Endothelial cell of umbilical vein (primary cell): ENCODE data around the gene SLC17A9. TPM values are rescaled to one million over a fixed set of nuclear protein-coding genes. Genes with fewer than 3 reads are reported as not detected.

Source experiments
- BruUV-seq: library from RNA; stranded (reverse); fragments of 400-500 nt; replicated peaks from 2 replicates; lab custom pipeline; 2021; lab: Mats Ljungman, UMichigan
- CTCF ChIA-PET: fragments of 300-600, 350-600 bp; sonication (Branson Sonifier 250); formaldehyde crosslinking; loops from one replicate; lab custom pipeline; 2021; ENCODE audit warnings: antibody characterized with exemption, inconsistent platforms; lab: Charles Lee
- POLR2A ChIA-PET: fragments of 300-600, 350-600 bp; sonication (Branson Sonifier 250); formaldehyde crosslinking; loops from one replicate; lab custom pipeline; 2021; ENCODE audit warnings: antibody characterized with exemption, inconsistent platforms; lab: Charles Lee
- DNase-seq: peaks from one replicate; pipeline ENCODE4 v3.0.0-alpha.2; 2011; ENCODE audit warnings: low read depth, low spot score
- FAIRE-seq: peaks from 2 replicates; lab custom pipeline; 2011; peaks lifted over from hg19 to GRCh38; lab: Jason Lieb, UNC
- H2AFZ ChIP-seq: 2 replicates; pipeline ENCODE4 v1.6.0; 2012; ENCODE audit warnings: low read depth, low read length, control low read depth, inconsistent platforms
- H3K27ac ChIP-seq: 2 replicates; pipeline ENCODE4 v1.5.1; 2011; ENCODE audit warnings: low read depth, mild to moderate bottlenecking, control low read depth, low read length, moderate library complexity; ENCODE audit not compliant: insufficient read depth
- H3K27me3 ChIP-seq, 2 experiments: 2 replicates each; pipeline versions ENCODE4 v1.6.0 to v1.6.1; 2011; ENCODE audit warnings: low read length in 2 of 2, mixed read lengths in 1 of 2; ENCODE audit not compliant: control insufficient read depth in 2 of 2, insufficient read depth in 2 of 2
- H3K36me3 ChIP-seq, 2 experiments: 2 replicates in 1 of 2; 3 replicates in 1 of 2; pipeline ENCODE4 v1.5.1; 2011; ENCODE audit warnings: low read length in 2 of 2, mild to moderate bottlenecking in 1 of 2, moderate library complexity in 1 of 2; ENCODE audit not compliant: control insufficient read depth in 2 of 2, insufficient read depth in 2 of 2; ENCODE audit errors: extremely low read depth in 1 of 2
- H3K4me1 ChIP-seq: 3 replicates; pipeline ENCODE4 v1.5.1; 2011; ENCODE audit warnings: mild to moderate bottlenecking, low read length; ENCODE audit not compliant: control insufficient read depth, insufficient read depth; ENCODE audit errors: extremely low read depth
- H3K4me2 ChIP-seq: 2 replicates; pipeline ENCODE4 v1.6.1; 2011; ENCODE audit warnings: low read length, control low read depth, mixed read lengths; ENCODE audit not compliant: insufficient read depth
- H3K4me3 ChIP-seq, 3 experiments: fragments of 200-600 bp in 1 of 3; sonication (generic), shearing (Covaris generic) in 1 of 3; replicated peaks in 1 of 3; 2 replicates each; pipeline ENCODE4 v1.5.1; 2011 to 2016; ENCODE audit warnings: control low read depth in 3 of 3, low read length in 3 of 3, mild to moderate bottlenecking in 2 of 3, inconsistent platforms in 1 of 3, low read depth in 1 of 3, moderate library complexity in 1 of 3; ENCODE audit not compliant: insufficient read depth in 1 of 3
- H3K79me2 ChIP-seq: 2 replicates; pipeline ENCODE4 v1.6.0; 2012; ENCODE audit warnings: low read length, inconsistent platforms; ENCODE audit not compliant: control insufficient read depth, insufficient read depth
- H3K9ac ChIP-seq: replicated peaks from 2 replicates; pipeline ENCODE3; 2011; ENCODE audit warnings: low read length, control low read depth; ENCODE audit not compliant: insufficient read depth; ENCODE audit errors: extremely low read depth
- H3K9me1 ChIP-seq: replicated peaks from 3 replicates; pipeline ENCODE4 v1.6.0; 2011; ENCODE audit warnings: mild to moderate bottlenecking, low read length; ENCODE audit not compliant: control insufficient read depth, insufficient read depth; ENCODE audit errors: extremely low read depth
- H3K9me3 ChIP-seq: replicated peaks from 2 replicates; pipeline ENCODE4 v1.5.1; 2012; ENCODE audit warnings: low read length, inconsistent platforms; ENCODE audit not compliant: control insufficient read depth, insufficient read depth
- H4K20me1 ChIP-seq: replicated peaks from 2 replicates; pipeline ENCODE3; 2011; ENCODE audit warnings: mild to moderate bottlenecking, low read length; ENCODE audit not compliant: control insufficient read depth, insufficient read depth; ENCODE audit errors: extremely low read depth
- CTCF ChIP-seq, 2 donors: IDR thresholded peaks; 1 replicate in 1 of 2; 2 replicates in 1 of 2; pipeline ENCODE4 v1.5.1; 2011; ENCODE audit warnings: low read length in 2 of 2, mild to moderate bottlenecking in 2 of 2, moderate library complexity in 2 of 2, control low read depth in 1 of 2, inconsistent platforms in 1 of 2, low read depth in 1 of 2; ENCODE audit not compliant: insufficient read depth in 1 of 2; ENCODE audit errors: extremely low read depth in 1 of 2
- EZH2 ChIP-seq: IDR thresholded peaks from 2 replicates; pipeline ENCODE4 v1.6.1; 2012; ENCODE audit warnings: borderline replicate concordance, low read depth, mild to moderate bottlenecking, moderate library complexity, low read length, inconsistent platforms; ENCODE audit not compliant: severe bottlenecking
- FOS ChIP-seq: IDR thresholded peaks from 2 replicates; pipeline ENCODE4 v1.6.1; 2011; ENCODE audit warnings: mild to moderate bottlenecking, low read length, moderate library complexity, borderline replicate concordance; ENCODE audit not compliant: insufficient read depth
- GATA2 ChIP-seq: IDR thresholded peaks from 2 replicates; pipeline ENCODE4 v1.7.0; 2011; ENCODE audit warnings: low read depth, mild to moderate bottlenecking, moderate library complexity, mixed read lengths, low read length; ENCODE audit not compliant: insufficient read length, insufficient read depth
- JUN ChIP-seq: IDR thresholded peaks from 2 replicates; pipeline ENCODE4 v1.6.1; 2011; ENCODE audit warnings: borderline replicate concordance, low read depth; ENCODE audit not compliant: insufficient read length, insufficient read depth
- MAX ChIP-seq: IDR thresholded peaks from 2 replicates; pipeline ENCODE4 v1.6.1; 2011; ENCODE audit not compliant: insufficient read depth, insufficient read length
- MYC ChIP-seq: IDR thresholded peaks from one replicate; pipeline ENCODE4 v1.6.1; 2011; ENCODE audit warnings: mild to moderate bottlenecking, low read depth, low read length
- POLR2A ChIP-seq: IDR thresholded peaks from 2 replicates; pipeline ENCODE4 v1.6.1; 2012; ENCODE audit warnings: low read depth, mild to moderate bottlenecking, control low read depth, low read length
- POLR2AphosphoS5 ChIP-seq: IDR thresholded peaks from 2 replicates; pipeline ENCODE4 v1.6.1; 2012; ENCODE audit warnings: low read depth, mild to moderate bottlenecking, control low read depth, low read length, moderate library complexity; ENCODE audit not compliant: insufficient read depth
- dilution Hi-C: fragments of 300-500 bp; cut with MboI; formaldehyde crosslinking; loops from one replicate; pipeline ENCODE4 v1.15.0; 2019; ENCODE audit warnings: low sequenced_read_pairs; ENCODE audit not compliant: extremely low pct_ligation_motif_present
- intact Hi-C: fragments of 100-400 bp; cut with micrococcal nuclease; formaldehyde crosslinking; loops from one replicate; pipeline ENCODE4 v1.10.0; 2022
- polyA plus RNA-seq, 4 experiments: library from polyadenylated mRNA; depleted of rRNA in 3 of 4; stranded (reverse) in 3 of 4; unstranded in 1 of 4; fragments of >200 nt; gene quantifications; 2 replicates each; pipeline versions ENCODE4 v1.2.1 to v1.2.3, GENCODE V29; 2011 to 2012; ENCODE audit warnings: missing spikeins in 1 of 4
- total RNA-seq: library from RNA; stranded (reverse); gene quantifications from 2 replicates; pipeline ENCODE4 v1.2.3, GENCODE V29; 2021

SLC17A9 gene
- total and polyA plus RNA-seq, 2 donors (not counting 3 experiments of a cell fraction or from before 2014, with no cell fraction given): 38.2 to 44.5 TPM

- Histone ChIP-seq H3K4me3 (no peak overlapping the region), H3K27ac (no peak overlapping the region), H3K79me2 (no peaks in the 10 kb centered on the region), H3K9ac (no peak overlapping the region), H3K9me3 (no peaks in the 10 kb centered on the region), H3K27me3 (peaks cover 20 to 21% of the 10 kb centered on the region in 2 experiments), H4K20me1 (no peaks in the 10 kb centered on the region), H3K4me1 (no peaks in the 10 kb centered on the region), H3K4me2 (no peak overlapping the region), H2AFZ (no peak overlapping the region), H3K36me3 (no peaks in the 10 kb centered on the region), H3K9me1 (no peaks in the 10 kb centered on the region)
- TF ChIP-seq POLR2AphosphoS5 (no peak), JUN (no peak), MYC (no peak), FOS (no peak), POLR2A (no peak), MAX (no peak), EZH2 (no peak), GATA2 (no peak), CTCF (IDR thresholded peaks at IDR 0.05; ENCODE audit: extremely low read depth in 1 of 2, insufficient read depth in 1 of 2, low read depth in 1 of 2, low read length in 2 of 2) (no peak)
- POLR2A ChIA-PET: no interaction called here
- DNase-seq (no peak), FAIRE-seq (no peak)
- dilution Hi-C loops (no loop called here), intact Hi-C loops (no loop called here)
- CTCF ChIA-PET: interaction anchor here (1.6 to 4.0 kb wide), 2 partner anchors 11 to 13 kb away, joined by 3 to 18 read pairs; no protein-coding TSS in a partner anchor
- BruUV-seq: no TSS peak
These were observed 30.7 kb downstream of the SLC17A9 start for GRCh38 chr20:62983210-62983609.
